ENCODE results near the gene BCL7B. TPM values are rescaled to one million over a fixed set of nuclear protein-coding genes. Genes with fewer than 3 reads are reported as not detected.
A peak's percentile ranks its signal among the peaks of the same experiment; 100 is the strongest.
"Not testable (repeated sequence)": the region's sequence is repeated elsewhere in the genome, so short reads cannot be mapped to it uniquely, and the experiment has no call there.

BCL7B gene
- total RNA-seq, 1 donor from 2014 or later = 34.0 TPM

- peak overlapping the region; percentile 55 for H3K27ac Mint-ChIP-seq (ENCODE audit: unreplicated experiment)
These were observed 49.9 kb downstream of the BCL7B start for GRCh38 chr7:73507556-73507955.

GRCh38 chr7:73504920-73505319 lies 52.6 kb downstream of the BCL7B start:
- Mint-ChIP-seq H3K4me1 (ENCODE audit: low read depth, unreplicated experiment) (peaks cover 3% of the 10 kb centered on the region), H3K9me3 (ENCODE audit: unreplicated experiment) (peaks cover 1% of the 10 kb centered on the region), H3K36me3 (ENCODE audit: unreplicated experiment) (peaks cover 9% of the 10 kb centered on the region), H3K27me3 (ENCODE audit: unreplicated experiment) (peaks cover 3% of the 10 kb centered on the region), H3K27ac (ENCODE audit: unreplicated experiment) (peak overlapping the region; percentile 70), H3K4me3 (ENCODE audit: unreplicated experiment) (no peak overlapping the region)
- TF ChIP-seq CTCF (IDR thresholded peaks at IDR 0.05; ENCODE audit: partially characterized antibody, unreplicated experiment) = no peak
- DNase-seq = no peak

More at GRCh38 chr7:73507556-73507955, 49.9 kb downstream of the BCL7B start:
- H3K4me3 Mint-ChIP-seq (ENCODE audit: unreplicated experiment) = no peak overlapping the region
- peaks cover 3% of the 10 kb centered on the region for H3K4me1 Mint-ChIP-seq (ENCODE audit: low read depth, unreplicated experiment)
- no peak for DNase-seq
- H3K36me3 Mint-ChIP-seq (ENCODE audit: unreplicated experiment) = peaks cover 9% of the 10 kb centered on the region
- no peak for TF ChIP-seq CTCF (IDR thresholded peaks at IDR 0.05; ENCODE audit: partially characterized antibody, unreplicated experiment)
- peaks cover 1% of the 10 kb centered on the region for H3K9me3 Mint-ChIP-seq (ENCODE audit: unreplicated experiment)
- H3K27me3 Mint-ChIP-seq (ENCODE audit: unreplicated experiment) = peaks cover 3% of the 10 kb centered on the region

- no peak for TF ChIP-seq CTCF (IDR thresholded peaks at IDR 0.05; ENCODE audit: partially characterized antibody, unreplicated experiment)
- Mint-ChIP-seq H3K9me3 (ENCODE audit: unreplicated experiment) (peaks cover 1% of the 10 kb centered on the region), H3K27me3 (ENCODE audit: unreplicated experiment) (peaks cover 3% of the 10 kb centered on the region), H3K4me3 (ENCODE audit: unreplicated experiment) (no peak overlapping the region), H3K36me3 (ENCODE audit: unreplicated experiment) (peaks cover 9% of the 10 kb centered on the region), H3K27ac (ENCODE audit: unreplicated experiment) (peak overlapping the region; percentile 0), H3K4me1 (ENCODE audit: low read depth, unreplicated experiment) (peaks cover 3% of the 10 kb centered on the region)
- no peak for DNase-seq
These were observed 53.5 kb downstream of the BCL7B start for GRCh38 chr7:73504017-73504416.

GRCh38 chr7:73503229-73503628 lies 54.3 kb downstream of the BCL7B start:
- DNase-seq = no peak
- no peak for TF ChIP-seq CTCF (IDR thresholded peaks at IDR 0.05; ENCODE audit: partially characterized antibody, unreplicated experiment)
- H3K27ac Mint-ChIP-seq (ENCODE audit: unreplicated experiment) = no peak overlapping the region
- peaks cover 3% of the 10 kb centered on the region for H3K27me3 Mint-ChIP-seq (ENCODE audit: unreplicated experiment)
- H3K4me3 Mint-ChIP-seq (ENCODE audit: unreplicated experiment) = no peak overlapping the region
- peaks cover 1% of the 10 kb centered on the region for H3K9me3 Mint-ChIP-seq (ENCODE audit: unreplicated experiment)
- peaks cover 3% of the 10 kb centered on the region for H3K4me1 Mint-ChIP-seq (ENCODE audit: low read depth, unreplicated experiment)
- peaks cover 9% of the 10 kb centered on the region for H3K36me3 Mint-ChIP-seq (ENCODE audit: unreplicated experiment)

GRCh38 chr7:73496626-73497025 lies 60.9 kb downstream of the BCL7B start:
- no peak for TF ChIP-seq CTCF (IDR thresholded peaks at IDR 0.05; ENCODE audit: partially characterized antibody, unreplicated experiment)
- DNase-seq = no peak
- Mint-ChIP-seq H3K27ac (ENCODE audit: unreplicated experiment) (no peak overlapping the region), H3K4me3 (ENCODE audit: unreplicated experiment) (no peak overlapping the region), H3K9me3 (ENCODE audit: unreplicated experiment) (peaks cover 4% of the 10 kb centered on the region), H3K36me3 (ENCODE audit: unreplicated experiment) (peaks cover 10% of the 10 kb centered on the region), H3K27me3 (ENCODE audit: unreplicated experiment) (peaks cover 3% of the 10 kb centered on the region), H3K4me1 (ENCODE audit: low read depth, unreplicated experiment) (no peaks in the 10 kb centered on the region)

- peaks cover 10% of the 10 kb centered on the region for H3K36me3 Mint-ChIP-seq (ENCODE audit: unreplicated experiment)
- not testable (repeated sequence) for H3K4me1 Mint-ChIP-seq (ENCODE audit: low read depth, unreplicated experiment); H3K27ac Mint-ChIP-seq (ENCODE audit: unreplicated experiment); H3K27me3 Mint-ChIP-seq (ENCODE audit: unreplicated experiment); H3K4me3 Mint-ChIP-seq (ENCODE audit: unreplicated experiment); DNase-seq; H3K9me3 Mint-ChIP-seq (ENCODE audit: unreplicated experiment)
These were observed 62.0 kb downstream of the BCL7B start for GRCh38 chr7:73495507-73495906.
